ENCODE data around the gene RNU6-1.

Gene RNU6-1

DNA sequence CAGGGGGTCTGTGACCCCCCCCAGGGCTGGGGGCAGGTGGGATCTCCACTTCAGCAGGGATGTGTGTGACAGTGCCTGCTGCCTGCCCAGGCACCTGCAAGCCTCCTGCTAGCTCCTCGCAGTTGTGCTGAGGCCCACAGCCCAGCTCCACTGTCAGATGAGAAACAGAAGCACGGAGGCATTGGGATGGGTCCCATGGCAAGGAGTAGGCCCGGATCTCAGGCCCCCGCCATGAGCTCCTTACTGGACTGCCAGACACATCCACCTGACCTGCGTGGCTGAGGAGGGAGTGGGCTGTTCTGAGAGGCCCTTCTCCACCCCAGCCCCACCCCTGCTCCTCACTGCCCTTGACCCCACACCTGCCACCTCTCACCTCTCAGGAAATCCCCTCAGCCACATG, 32.7 kb downstream of the RNU6-1 start:
- no peaks in the 10 kb centered on the region for H3K27me3 ChIP-seq (replicated peaks in 2 of 5; ENCODE audit: control insufficient read depth in 4 of 5, insufficient read depth in 5 of 5, low read length in 4 of 5)
- H3K9me3 ChIP-seq (ENCODE audit: control extremely low read depth in 1 of 5, control insufficient read depth in 4 of 5, insufficient read depth in 2 of 5, low read depth in 1 of 5, low read length in 4 of 5), result no peaks in the 10 kb centered on the region

GRCh38 chr15:67806536-67806935, 33.3 kb downstream of the RNU6-1 start:
- no peaks in the 10 kb centered on the region for H3K9me3 ChIP-seq (ENCODE audit: control extremely low read depth in 1 of 5, control insufficient read depth in 4 of 5, insufficient read depth in 2 of 5, low read depth in 1 of 5, low read length in 4 of 5)
- POLR2A ChIA-PET, result no interaction called here
- no peak overlapping the region for H3K4me3 ChIP-seq (ENCODE audit: control insufficient read depth in 1 of 7, extremely low read depth in 1 of 7, insufficient read depth in 4 of 7, low read depth in 2 of 7, low read length in 6 of 7)
- H3K27me3 ChIP-seq (replicated peaks in 2 of 5; ENCODE audit: control insufficient read depth in 4 of 5, insufficient read depth in 5 of 5, low read length in 4 of 5), result no peaks in the 10 kb centered on the region
- peaks cover 0 to 17% (median 4%) of the 10 kb centered on the region in 4 experiments for H3K36me3 ChIP-seq (ENCODE audit: control insufficient read depth in 4 of 4, insufficient read depth in 4 of 4, low read length in 3 of 4)
- 95% methylated on average over 14 of the region's 18 CpGs for WGBS (ENCODE audit: insufficient coverage)
- CTCF ChIA-PET, result interaction anchor here (1.3 kb wide), 1 partner anchor 14 kb away, joined by 3 read pairs; no protein-coding TSS in a partner anchor
- DNase-seq, result no peak
- H3K4me1 ChIP-seq (ENCODE audit: control extremely low read depth in 1 of 4, control insufficient read depth in 4 of 4, insufficient read depth in 4 of 4, low read length in 3 of 4), result peaks cover 0 to 15% (median 2%) of the 10 kb centered on the region in 4 experiments
- no peak overlapping the region for H3K27ac ChIP-seq (ENCODE audit: insufficient read depth in 1 of 2, low read depth in 1 of 2, low read length in 2 of 2, poor library complexity in 1 of 2, severe bottlenecking in 2 of 2)

More for the DNA sequence above, 32.7 kb downstream of the RNU6-1 start:
- H3K36me3 ChIP-seq (ENCODE audit: control insufficient read depth in 4 of 4, insufficient read depth in 4 of 4, low read length in 3 of 4), result peaks cover 0 to 17% (median 4%) of the 10 kb centered on the region in 4 experiments
- CTCF ChIA-PET, result no interaction called here
- no peak overlapping the region for H3K27ac ChIP-seq (ENCODE audit: insufficient read depth in 1 of 2, low read depth in 1 of 2, low read length in 2 of 2, poor library complexity in 1 of 2, severe bottlenecking in 2 of 2)
- peaks cover 0 to 18% (median 3%) of the 10 kb centered on the region in 4 experiments for H3K4me1 ChIP-seq (ENCODE audit: control extremely low read depth in 1 of 4, control insufficient read depth in 4 of 4, insufficient read depth in 4 of 4, low read length in 3 of 4)
- H3K4me3 ChIP-seq (ENCODE audit: control insufficient read depth in 1 of 7, extremely low read depth in 1 of 7, insufficient read depth in 4 of 7, low read depth in 2 of 7, low read length in 6 of 7), result no peak overlapping the region
- no peak for DNase-seq
- WGBS (ENCODE audit: insufficient coverage), result 100% methylated on average over 3 of the region's 5 CpGs
- POLR2A ChIA-PET, result no interaction called here

- 93% methylated on average over 13 of the region's 16 CpGs for WGBS (ENCODE audit: insufficient coverage)
- ChIA-PET CTCF (interaction anchor here (1.3 kb wide), 1 partner anchor 15 kb away, joined by 3 read pairs; no protein-coding TSS in a partner anchor), POLR2A (no interaction called here)
- no peaks in the 10 kb centered on the region for H3K27me3 ChIP-seq (replicated peaks in 2 of 5; ENCODE audit: control insufficient read depth in 4 of 5, insufficient read depth in 5 of 5, low read length in 4 of 5)
- H3K36me3 ChIP-seq (ENCODE audit: control insufficient read depth in 4 of 4, insufficient read depth in 4 of 4, low read length in 3 of 4), result peaks cover 2 to 17% (median 4%) of the 10 kb centered on the region in 4 experiments
- no peak overlapping the region for H3K4me3 ChIP-seq (ENCODE audit: control insufficient read depth in 1 of 7, extremely low read depth in 1 of 7, insufficient read depth in 4 of 7, low read depth in 2 of 7, low read length in 6 of 7)
- H3K9me3 ChIP-seq (ENCODE audit: control extremely low read depth in 1 of 5, control insufficient read depth in 4 of 5, insufficient read depth in 2 of 5, low read depth in 1 of 5, low read length in 4 of 5), result no peaks in the 10 kb centered on the region
- DNase-seq, result no peak
- H3K27ac ChIP-seq (ENCODE audit: insufficient read depth in 1 of 2, low read depth in 1 of 2, low read length in 2 of 2, poor library complexity in 1 of 2, severe bottlenecking in 2 of 2), result no peak overlapping the region
- peaks cover 0 to 15% (median 2%) of the 10 kb centered on the region in 4 experiments for H3K4me1 ChIP-seq (ENCODE audit: control extremely low read depth in 1 of 4, control insufficient read depth in 4 of 4, insufficient read depth in 4 of 4, low read length in 3 of 4)
These were observed 34.0 kb downstream of the RNU6-1 start for GRCh38 chr15:67805666-67806516.

- 98% methylated on average over 11 of the region's 17 CpGs for WGBS (ENCODE audit: insufficient coverage)
- H3K9me3 ChIP-seq (ENCODE audit: control extremely low read depth in 1 of 5, control insufficient read depth in 4 of 5, insufficient read depth in 2 of 5, low read depth in 1 of 5, low read length in 4 of 5), result no peaks in the 10 kb centered on the region
- no peak overlapping the region for H3K27ac ChIP-seq (ENCODE audit: insufficient read depth in 1 of 2, low read depth in 1 of 2, low read length in 2 of 2, poor library complexity in 1 of 2, severe bottlenecking in 2 of 2)
- no peak overlapping the region for H3K4me3 ChIP-seq (ENCODE audit: control insufficient read depth in 1 of 7, extremely low read depth in 1 of 7, insufficient read depth in 4 of 7, low read depth in 2 of 7, low read length in 6 of 7)
- no peaks in the 10 kb centered on the region for H3K27me3 ChIP-seq (replicated peaks in 2 of 5; ENCODE audit: control insufficient read depth in 4 of 5, insufficient read depth in 5 of 5, low read length in 4 of 5)
- DNase-seq, result no peak
- ChIA-PET POLR2A (no interaction called here), CTCF (no interaction called here)
- H3K4me1 ChIP-seq (ENCODE audit: control extremely low read depth in 1 of 4, control insufficient read depth in 4 of 4, insufficient read depth in 4 of 4, low read length in 3 of 4), result peaks cover 0 to 15% (median 2%) of the 10 kb centered on the region in 4 experiments
- H3K36me3 ChIP-seq (ENCODE audit: control insufficient read depth in 4 of 4, insufficient read depth in 4 of 4, low read length in 3 of 4), result peaks cover 2 to 17% (median 4%) of the 10 kb centered on the region in 4 experiments
These were observed 34.7 kb downstream of the RNU6-1 start for GRCh38 chr15:67805008-67805665.

DNA sequence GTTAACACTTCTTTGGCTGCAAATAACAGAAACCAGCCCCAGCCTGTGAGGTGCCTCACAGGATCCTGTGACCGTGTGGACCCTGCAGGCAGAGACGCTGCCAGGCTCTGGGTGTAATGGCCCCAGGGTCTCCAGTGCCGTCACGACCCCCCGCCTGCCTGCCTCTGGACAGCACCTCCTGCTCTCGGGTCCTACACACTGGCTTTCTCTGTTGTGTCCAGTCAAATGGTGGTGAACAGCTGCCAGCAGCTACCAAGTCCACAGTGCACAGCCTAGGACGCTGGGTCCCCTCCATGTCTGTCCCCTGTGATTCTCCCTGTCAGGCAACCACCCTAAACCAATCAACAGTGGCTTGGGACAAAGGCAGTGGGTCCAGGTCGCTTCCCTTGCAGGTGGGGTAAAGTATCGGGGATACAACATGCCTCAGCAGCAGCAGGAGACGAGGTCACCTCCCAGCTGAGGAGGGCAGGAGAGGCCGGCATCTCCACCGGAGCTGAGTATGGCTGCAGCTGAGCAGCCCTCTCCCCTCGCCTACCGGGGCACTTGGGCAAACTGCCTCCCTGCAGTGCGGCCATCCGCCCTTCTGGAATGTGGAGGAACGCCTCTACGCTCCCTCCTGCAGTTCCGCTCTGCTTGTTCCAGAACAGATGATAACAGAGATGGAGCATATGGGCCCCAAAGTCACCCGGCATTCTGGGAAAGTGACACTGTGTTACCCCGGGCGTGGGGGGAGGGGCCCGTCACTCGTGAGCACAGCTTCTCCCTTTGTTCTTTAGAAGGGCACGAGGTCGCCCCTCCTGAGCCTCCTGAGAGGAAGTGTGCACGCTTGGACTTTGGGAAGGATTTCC, 35.6 kb downstream of the RNU6-1 start:
- CTCF ChIA-PET, result interaction anchor here (1.3 kb wide), 1 partner anchor 31 kb away, joined by 3 read pairs; no protein-coding TSS in a partner anchor
- Histone ChIP-seq H3K36me3 (ENCODE audit: control insufficient read depth in 4 of 4, insufficient read depth in 4 of 4, low read length in 3 of 4) (peaks cover 2 to 17% (median 5%) of the 10 kb centered on the region in 4 experiments), H3K27ac (ENCODE audit: insufficient read depth in 1 of 2, low read depth in 1 of 2, low read length in 2 of 2, poor library complexity in 1 of 2, severe bottlenecking in 2 of 2) (no peak overlapping the region), H3K4me1 (ENCODE audit: control extremely low read depth in 1 of 4, control insufficient read depth in 4 of 4, insufficient read depth in 4 of 4, low read length in 3 of 4) (peaks cover 0 to 15% (median 2%) of the 10 kb centered on the region in 4 experiments), H3K4me3 (ENCODE audit: control insufficient read depth in 1 of 7, extremely low read depth in 1 of 7, insufficient read depth in 4 of 7, low read depth in 2 of 7, low read length in 6 of 7) (no peak overlapping the region), H3K27me3 (replicated peaks in 2 of 5; ENCODE audit: control insufficient read depth in 4 of 5, insufficient read depth in 5 of 5, low read length in 4 of 5) (no peaks in the 10 kb centered on the region), H3K9me3 (ENCODE audit: control extremely low read depth in 1 of 5, control insufficient read depth in 4 of 5, insufficient read depth in 2 of 5, low read depth in 1 of 5, low read length in 4 of 5) (no peaks in the 10 kb centered on the region)
- 97% methylated on average over 22 of the region's 27 CpGs for WGBS (ENCODE audit: insufficient coverage)
- POLR2A ChIA-PET, result no interaction called here
- DNase-seq, result no peak

DNA sequence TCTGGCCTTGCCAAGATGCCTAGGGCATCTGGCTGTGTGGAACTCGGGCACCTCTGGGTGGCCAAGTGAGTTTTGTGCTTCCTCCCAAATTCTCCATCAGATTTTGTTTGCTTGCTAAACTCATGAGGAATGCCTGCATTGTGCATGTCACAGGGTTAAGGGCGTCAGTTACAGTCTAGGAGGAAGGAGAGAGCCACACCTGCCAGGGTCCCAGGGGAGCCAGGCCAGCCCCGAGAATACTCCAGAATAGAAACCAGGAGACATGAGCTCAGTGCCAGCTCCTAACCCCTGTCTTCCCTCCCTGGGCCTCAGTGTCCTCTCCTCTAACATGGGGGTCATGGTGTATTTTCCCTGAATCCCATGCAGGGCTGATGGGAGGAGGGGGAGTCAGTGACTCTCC, 36.5 kb downstream of the RNU6-1 start:
- no peaks in the 10 kb centered on the region for H3K27me3 ChIP-seq (replicated peaks in 2 of 5; ENCODE audit: control insufficient read depth in 4 of 5, insufficient read depth in 5 of 5, low read length in 4 of 5)
- H3K36me3 ChIP-seq (ENCODE audit: control insufficient read depth in 4 of 4, insufficient read depth in 4 of 4, low read length in 3 of 4), result peaks cover 2 to 14% (median 7%) of the 10 kb centered on the region in 4 experiments
- no peak overlapping the region for H3K4me3 ChIP-seq (ENCODE audit: control insufficient read depth in 1 of 7, extremely low read depth in 1 of 7, insufficient read depth in 4 of 7, low read depth in 2 of 7, low read length in 6 of 7)
- no peaks in the 10 kb centered on the region for H3K9me3 ChIP-seq (ENCODE audit: control extremely low read depth in 1 of 5, control insufficient read depth in 4 of 5, insufficient read depth in 2 of 5, low read depth in 1 of 5, low read length in 4 of 5)
- peaks cover 0 to 15% (median 2%) of the 10 kb centered on the region in 4 experiments for H3K4me1 ChIP-seq (ENCODE audit: control extremely low read depth in 1 of 4, control insufficient read depth in 4 of 4, insufficient read depth in 4 of 4, low read length in 3 of 4)
- POLR2A ChIA-PET, result no interaction called here
- H3K27ac ChIP-seq (ENCODE audit: insufficient read depth in 1 of 2, low read depth in 1 of 2, low read length in 2 of 2, poor library complexity in 1 of 2, severe bottlenecking in 2 of 2), result no peak overlapping the region
- 85% methylated on average over 3 of the region's 3 CpGs for WGBS (ENCODE audit: insufficient coverage)
- CTCF ChIA-PET, result interaction anchor here (1.3 kb wide), 1 partner anchor 32 kb away, joined by 3 read pairs; no protein-coding TSS in a partner anchor
- no peak for DNase-seq
